ENCODE results near the gene SCN4A. TPM values are rescaled to one million over a fixed set of nuclear protein-coding genes. Genes with fewer than 3 reads are reported as not detected.
"Not testable (repeated sequence)": the region's sequence is repeated elsewhere in the genome, so short reads cannot be mapped to it uniquely, and the experiment has no call there.

The SCN4A gene
- total RNA-seq, 2 donors from 2014 or later: 0.32 to 0.37 TPM

DNA sequence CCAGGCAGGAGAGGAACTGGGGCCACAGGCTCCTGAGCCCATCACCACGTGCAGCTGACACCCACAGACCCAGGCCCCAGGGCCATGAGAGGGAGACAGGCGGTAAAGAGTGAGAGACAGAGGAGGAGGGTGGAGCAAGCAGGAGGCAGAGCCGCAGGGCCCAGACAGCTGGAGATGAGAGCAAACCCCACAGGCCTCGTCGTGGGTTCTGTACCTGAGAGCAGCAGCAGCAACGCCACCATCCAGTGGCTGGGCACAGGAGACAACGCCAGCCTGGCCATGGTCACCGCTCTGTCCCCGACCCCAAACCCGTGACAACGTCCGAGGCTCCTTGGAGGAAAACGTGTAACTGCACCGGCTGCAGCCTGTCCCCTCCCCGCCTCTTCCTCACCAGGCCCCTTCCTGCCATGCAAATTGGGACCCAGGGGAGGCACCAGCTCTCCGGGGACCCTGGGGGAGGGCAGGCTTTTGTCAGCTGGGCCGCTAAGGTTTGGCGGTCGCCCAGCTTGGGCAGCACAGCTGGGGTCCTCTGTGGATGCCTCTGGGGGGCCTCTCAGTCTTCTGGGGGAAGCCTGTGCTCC is 40.6 kb downstream of the SCN4A start, which contains the start of gene CD79B:
Gene CD79B, minus strand, starts transcription at position 351 of the 581 bp plus-strand sequence. Its CDS starts 70 bp downstream, at position 281.
- Mint-ChIP-seq H3K27me3 (no peaks in the 10 kb centered on the region), H3K36me3 (ENCODE audit: low read depth) (no peaks in the 10 kb centered on the region), H3K4me1 (peaks cover 5% of the 10 kb centered on the region), H3K27ac (peak within 1 kb of the TSS; percentile 93), H3K9me3 (no peaks in the 10 kb centered on the region), H3K4me3 (peak within 1 kb of the TSS; percentile 93)
- ATAC-seq (replicated peaks): peak; percentile 85

DNA sequence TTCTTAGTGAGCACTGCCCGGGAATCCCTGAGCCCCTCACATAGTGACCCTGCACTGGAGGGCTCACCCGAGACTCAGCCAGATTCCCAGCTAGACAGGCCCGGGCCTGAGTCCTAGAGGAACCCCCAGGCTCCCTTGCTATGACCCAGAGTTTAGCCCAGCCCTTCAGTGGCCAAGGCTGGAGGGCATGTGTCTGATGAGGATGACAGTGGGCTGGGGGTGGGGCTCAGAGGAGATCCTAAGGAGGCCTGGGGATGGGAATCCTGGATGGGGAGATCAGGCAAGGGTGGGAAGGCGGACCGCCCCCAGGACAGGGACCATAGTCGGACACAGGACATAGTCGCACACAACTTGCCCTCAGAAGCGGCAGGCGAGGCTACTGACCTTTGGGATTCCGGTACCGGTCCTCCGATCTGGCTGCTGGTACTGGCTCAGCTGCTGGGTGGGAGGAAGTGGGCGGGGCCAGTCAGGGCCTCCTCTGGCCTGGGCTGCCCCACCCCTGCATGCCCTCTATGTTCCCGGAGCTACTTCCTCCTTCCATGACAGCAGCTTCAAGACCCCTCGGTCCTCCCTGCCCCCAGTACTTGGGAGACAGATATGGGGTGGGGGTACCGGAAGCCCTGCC is 41.7 kb downstream of the SCN4A start:
- no peaks in the 10 kb centered on the region for H3K9me3 Mint-ChIP-seq
- peak; percentile 82 for ATAC-seq (replicated peaks)
- H3K27me3 Mint-ChIP-seq: no peaks in the 10 kb centered on the region
- H3K27ac Mint-ChIP-seq: peak overlapping the region; percentile 93
- H3K4me1 Mint-ChIP-seq: peaks cover 5% of the 10 kb centered on the region
- H3K4me3 Mint-ChIP-seq: peak overlapping the region; percentile 93
- H3K36me3 Mint-ChIP-seq (ENCODE audit: low read depth): no peaks in the 10 kb centered on the region

DNA sequence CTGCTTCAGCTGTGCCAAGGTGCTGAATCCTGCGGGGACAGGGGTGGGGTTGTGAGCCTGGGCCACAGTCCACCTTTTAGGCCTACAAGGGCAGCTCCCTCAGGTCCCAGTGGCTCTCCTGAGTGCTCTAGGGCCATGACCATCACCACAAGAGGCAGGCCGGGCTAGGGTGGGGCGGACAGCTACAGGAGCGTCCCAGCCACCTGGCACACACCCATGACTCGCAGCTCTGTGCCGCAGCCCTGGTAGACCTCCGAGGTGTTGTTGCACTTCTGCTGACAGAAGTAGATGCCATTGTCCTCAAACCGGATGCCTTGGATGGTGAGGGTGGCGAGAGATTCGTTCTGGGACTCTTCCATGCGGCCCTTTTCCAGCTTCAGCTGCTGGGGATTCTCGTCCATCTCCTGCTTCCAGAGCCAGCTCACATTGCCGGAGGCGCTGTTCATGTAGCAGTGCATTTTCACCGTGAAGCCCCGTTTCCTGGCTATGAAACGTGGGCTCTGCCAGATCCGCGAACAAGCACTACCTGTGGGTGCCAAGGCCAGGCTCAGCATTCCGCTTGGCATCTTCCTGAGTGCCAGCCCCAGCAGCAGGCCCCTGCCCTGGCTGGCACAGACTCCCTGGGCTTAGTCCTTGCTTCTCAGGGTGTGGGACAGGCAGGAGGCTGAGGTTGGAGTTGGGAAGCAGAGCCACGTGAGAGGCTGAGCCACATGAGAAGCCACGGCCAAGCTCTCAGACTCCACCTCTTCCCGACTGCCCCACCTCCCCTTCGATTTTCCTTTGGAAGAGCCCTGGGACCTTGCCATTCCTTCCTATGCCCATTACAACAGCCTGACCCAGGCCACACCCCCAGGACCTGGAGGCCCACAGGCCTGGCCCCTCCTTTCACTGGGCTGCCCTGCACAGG is 42.6 kb downstream of the SCN4A start:
- Mint-ChIP-seq H3K9me3 (no peaks in the 10 kb centered on the region), H3K4me1 (peaks cover 5% of the 10 kb centered on the region), H3K4me3 (peak overlapping the region; percentile 93), H3K27ac (peak overlapping the region; percentile 93), H3K27me3 (no peaks in the 10 kb centered on the region), H3K36me3 (ENCODE audit: low read depth) (no peaks in the 10 kb centered on the region)
- no peak for ATAC-seq (replicated peaks)

DNA sequence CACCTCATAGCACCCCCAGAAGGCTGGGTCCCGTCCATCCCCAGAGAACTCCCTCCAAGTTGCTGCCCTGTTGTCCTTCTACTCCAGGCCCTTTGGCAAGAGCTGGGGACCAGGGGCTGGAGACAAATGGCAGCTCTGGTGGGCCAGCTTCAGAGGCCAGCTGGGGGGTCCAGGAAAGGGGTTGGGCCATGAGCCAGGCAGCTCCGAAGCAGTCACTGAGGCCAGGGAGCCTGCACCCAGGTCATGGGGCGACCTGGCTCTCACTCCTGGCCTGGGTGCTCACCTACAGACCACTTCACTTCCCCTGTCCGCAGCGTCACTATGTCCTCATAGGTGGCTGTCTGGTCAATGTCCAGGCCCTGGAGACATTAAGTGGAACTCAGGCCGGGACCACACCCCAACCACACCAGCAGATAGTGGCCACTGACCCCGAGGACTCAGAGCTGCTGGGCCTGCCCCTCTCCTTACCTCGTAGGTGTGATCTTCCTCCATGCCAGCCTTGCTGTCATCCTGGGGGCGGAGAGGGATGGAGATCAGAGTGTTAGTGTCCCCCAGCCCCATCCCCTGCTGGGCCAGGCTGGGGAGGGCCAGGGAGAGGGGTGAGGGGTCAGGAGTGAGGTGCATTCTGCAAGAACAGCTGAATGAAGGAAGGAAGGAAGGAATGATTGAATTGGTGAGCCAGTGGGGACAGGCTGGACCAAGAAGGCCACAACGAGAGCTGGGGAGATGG is 43.6 kb downstream of the SCN4A start:
- Mint-ChIP-seq H3K36me3 (ENCODE audit: low read depth) (no peaks in the 10 kb centered on the region), H3K4me1 (peaks cover 5% of the 10 kb centered on the region), H3K27ac (no peak overlapping the region), H3K27me3 (no peaks in the 10 kb centered on the region), H3K9me3 (no peaks in the 10 kb centered on the region), H3K4me3 (no peak overlapping the region)
- ATAC-seq (replicated peaks): no peak

DNA sequence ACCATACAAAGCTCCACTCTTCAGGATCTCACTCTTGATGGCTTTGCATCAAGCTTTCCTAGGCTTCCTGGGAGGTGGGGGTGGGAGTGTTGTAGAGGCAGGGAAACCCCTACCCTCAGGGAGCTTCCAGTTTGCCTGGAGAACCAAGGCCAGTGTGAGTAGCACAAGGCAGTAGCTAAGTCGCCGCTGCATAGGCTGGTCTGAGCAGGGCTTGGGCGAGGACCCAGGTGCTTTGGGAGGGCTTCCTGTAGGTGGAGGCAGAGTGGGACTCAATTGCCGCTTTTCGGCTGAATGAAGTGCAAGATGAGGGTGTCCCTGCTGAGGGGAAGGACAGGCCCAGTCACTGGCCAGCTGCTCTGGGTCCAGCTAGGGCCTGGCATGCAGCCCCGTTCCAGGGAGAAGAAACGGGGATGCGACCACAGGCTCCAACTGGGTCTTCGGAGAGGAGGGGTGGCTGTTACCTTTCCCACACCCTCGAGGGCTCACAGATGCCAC is 44.5 kb downstream of the SCN4A start:
- Mint-ChIP-seq H3K4me3 (no peak overlapping the region), H3K27ac (no peak overlapping the region), H3K4me1 (peaks cover 5% of the 10 kb centered on the region), H3K27me3 (no peaks in the 10 kb centered on the region), H3K9me3 (no peaks in the 10 kb centered on the region), H3K36me3 (ENCODE audit: low read depth) (no peaks in the 10 kb centered on the region)
- no peak for ATAC-seq (replicated peaks)

DNA sequence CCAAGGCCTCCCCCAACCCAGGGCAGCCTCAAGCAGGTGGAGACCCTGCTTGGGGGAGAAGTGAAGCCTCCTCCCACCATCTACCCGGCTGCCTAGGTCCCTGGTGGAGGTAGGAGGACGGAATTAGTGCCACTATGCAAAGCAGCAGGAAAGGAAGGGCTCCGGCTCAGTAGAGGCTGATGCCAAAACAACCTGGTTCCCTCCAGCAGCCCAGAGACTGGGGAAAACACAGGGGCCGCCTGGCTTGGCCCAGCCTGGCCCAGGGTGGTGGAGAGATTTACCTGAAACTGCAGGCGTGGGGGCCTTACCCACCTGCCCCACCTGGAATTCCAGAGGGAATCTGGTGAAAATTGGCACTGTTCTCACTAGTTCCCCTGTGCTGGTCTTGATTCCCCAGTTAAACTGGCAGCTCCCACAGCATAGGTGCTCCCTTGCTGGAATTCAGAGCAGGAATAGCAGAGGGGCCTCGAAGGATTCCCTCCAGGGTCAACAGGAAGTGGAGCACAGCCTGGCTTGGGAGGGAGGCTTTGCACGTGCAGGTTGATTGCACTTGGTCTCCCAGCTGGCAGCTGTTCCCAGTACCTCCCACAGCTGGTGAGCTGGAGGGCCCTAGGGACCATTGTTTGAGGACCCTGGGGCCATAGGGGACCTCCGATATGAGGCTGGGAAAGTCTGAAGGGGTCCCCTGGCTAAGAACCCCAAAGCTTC is 45.1 kb downstream of the SCN4A start:
- no peak overlapping the region for H3K4me3 Mint-ChIP-seq
- ATAC-seq (replicated peaks): no peak
- no peaks in the 10 kb centered on the region for H3K36me3 Mint-ChIP-seq (ENCODE audit: low read depth)
- H3K4me1 Mint-ChIP-seq: peaks cover 5% of the 10 kb centered on the region
- H3K9me3 Mint-ChIP-seq: no peaks in the 10 kb centered on the region
- H3K27me3 Mint-ChIP-seq: no peaks in the 10 kb centered on the region
- H3K27ac Mint-ChIP-seq: no peak overlapping the region

DNA sequence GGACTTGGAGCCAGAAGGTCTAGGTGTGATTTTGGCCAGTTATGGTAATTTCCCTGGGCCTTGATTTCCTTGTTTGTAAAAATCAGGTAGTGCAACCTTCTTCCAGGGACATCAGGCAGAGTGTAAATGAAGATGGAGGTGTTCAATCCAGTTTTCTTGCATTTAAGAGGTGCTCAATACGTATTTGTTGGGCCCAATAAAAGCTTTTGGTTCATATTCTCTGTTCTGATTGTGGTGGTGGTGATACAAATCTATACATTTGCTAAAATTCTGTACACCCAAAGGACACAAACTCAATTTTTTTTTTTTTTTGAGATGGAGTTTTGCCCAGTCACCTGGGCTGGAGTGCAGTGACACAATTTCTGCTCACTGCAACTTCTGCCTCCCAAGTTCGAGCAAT is 46.6 kb downstream of the SCN4A start:
- Mint-ChIP-seq H3K27ac (no peak overlapping the region), H3K4me3 (no peak overlapping the region), H3K36me3 (ENCODE audit: low read depth) (no peaks in the 10 kb centered on the region), H3K4me1 (peaks cover 5% of the 10 kb centered on the region), H3K9me3 (no peaks in the 10 kb centered on the region), H3K27me3 (no peaks in the 10 kb centered on the region)
- no peak for ATAC-seq (replicated peaks)

DNA sequence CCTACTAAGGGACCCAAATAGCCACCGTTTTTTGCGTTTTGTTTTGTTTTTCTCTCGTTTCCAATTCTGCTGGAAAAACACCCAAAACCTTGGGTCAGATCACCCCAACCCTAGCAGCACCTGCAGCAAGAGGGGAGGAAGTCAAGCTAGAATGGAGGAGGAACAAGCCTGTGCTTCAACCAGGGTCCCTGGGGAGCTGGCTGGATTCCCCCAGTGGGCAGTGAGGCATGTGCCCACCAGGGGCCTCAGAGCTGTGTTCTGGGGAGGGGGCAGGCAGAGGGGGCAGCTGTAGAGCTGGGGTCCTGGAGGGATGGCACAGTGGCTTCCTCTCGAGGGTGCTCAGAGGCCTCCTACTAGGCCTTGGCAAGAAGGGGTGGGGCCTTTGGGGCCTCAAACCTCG is 47.1 kb downstream of the SCN4A start:
- Mint-ChIP-seq H3K9me3 (no peaks in the 10 kb centered on the region), H3K27ac (no peak overlapping the region), H3K4me1 (peaks cover under 1% of the 10 kb centered on the region), H3K36me3 (ENCODE audit: low read depth) (no peaks in the 10 kb centered on the region), H3K4me3 (no peak overlapping the region), H3K27me3 (no peaks in the 10 kb centered on the region)
- ATAC-seq (replicated peaks): no peak

DNA sequence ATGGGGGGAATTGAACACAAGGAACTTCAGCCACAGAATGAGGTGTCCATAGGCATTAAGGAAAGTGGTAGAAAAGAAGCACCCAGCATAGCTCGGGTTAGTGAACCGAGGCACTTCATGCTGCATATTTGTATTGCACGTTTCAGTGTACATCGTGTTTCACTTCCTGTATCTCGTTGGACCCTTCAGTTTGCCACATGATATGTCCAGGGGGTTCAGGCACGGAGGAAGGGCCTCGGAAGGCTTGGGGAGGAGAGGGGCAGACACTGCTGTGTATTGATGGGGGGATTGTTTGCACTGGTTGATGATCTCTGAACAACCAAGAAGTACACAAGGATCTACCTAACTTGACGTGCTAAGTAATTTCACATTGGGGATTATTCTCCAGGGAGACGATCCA is 50.3 kb downstream of the SCN4A start:
- not testable (repeated sequence) for H3K36me3 Mint-ChIP-seq (ENCODE audit: low read depth); H3K27me3 Mint-ChIP-seq; H3K9me3 Mint-ChIP-seq; H3K27ac Mint-ChIP-seq; H3K4me1 Mint-ChIP-seq; H3K4me3 Mint-ChIP-seq; ATAC-seq (replicated peaks)

DNA sequence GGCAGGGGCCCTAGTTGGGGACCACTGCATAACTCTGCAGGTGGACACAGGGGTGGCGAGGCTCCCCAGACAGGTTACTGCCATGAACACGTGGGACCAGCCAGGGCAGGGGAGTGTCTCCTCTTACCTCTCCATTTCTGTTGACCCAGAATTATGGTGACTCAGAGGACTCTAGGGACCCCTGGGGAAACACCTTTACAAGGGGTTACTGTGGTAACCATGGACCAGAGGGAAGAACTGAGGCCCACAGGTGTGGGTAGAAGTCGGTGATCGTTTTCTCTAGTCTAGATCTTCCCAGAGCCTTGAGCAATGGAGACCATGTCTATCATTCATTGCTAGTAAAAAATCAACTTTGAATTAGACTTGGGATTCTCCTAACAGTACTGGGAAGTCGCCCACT is 51.9 kb downstream of the SCN4A start:
- H3K27me3 Mint-ChIP-seq; H3K9me3 Mint-ChIP-seq; H3K27ac Mint-ChIP-seq; H3K36me3 Mint-ChIP-seq (ENCODE audit: low read depth); ATAC-seq (replicated peaks); H3K4me1 Mint-ChIP-seq; H3K4me3 Mint-ChIP-seq: not testable (repeated sequence)

DNA sequence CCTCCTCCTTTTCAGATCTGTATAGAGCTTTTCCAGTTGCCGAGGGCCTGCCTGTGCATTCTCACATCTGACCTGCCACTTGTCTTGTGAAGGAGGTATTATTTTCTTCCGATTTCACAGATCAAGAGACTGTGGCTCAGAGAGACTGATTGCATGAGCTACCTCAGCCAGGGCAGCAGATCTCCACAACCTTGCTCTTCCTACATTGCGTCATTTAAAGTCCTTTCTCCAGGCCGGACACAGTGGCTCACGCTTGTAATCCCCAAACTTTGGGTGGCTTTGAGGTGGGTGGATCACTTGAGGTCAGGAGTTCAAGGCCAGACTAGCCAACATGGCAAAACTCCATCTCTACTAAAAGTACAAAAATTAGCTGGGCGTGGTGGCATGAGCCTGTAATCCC is 52.7 kb downstream of the SCN4A start:
- H3K27me3 Mint-ChIP-seq; H3K36me3 Mint-ChIP-seq (ENCODE audit: low read depth): not testable (repeated sequence)

DNA sequence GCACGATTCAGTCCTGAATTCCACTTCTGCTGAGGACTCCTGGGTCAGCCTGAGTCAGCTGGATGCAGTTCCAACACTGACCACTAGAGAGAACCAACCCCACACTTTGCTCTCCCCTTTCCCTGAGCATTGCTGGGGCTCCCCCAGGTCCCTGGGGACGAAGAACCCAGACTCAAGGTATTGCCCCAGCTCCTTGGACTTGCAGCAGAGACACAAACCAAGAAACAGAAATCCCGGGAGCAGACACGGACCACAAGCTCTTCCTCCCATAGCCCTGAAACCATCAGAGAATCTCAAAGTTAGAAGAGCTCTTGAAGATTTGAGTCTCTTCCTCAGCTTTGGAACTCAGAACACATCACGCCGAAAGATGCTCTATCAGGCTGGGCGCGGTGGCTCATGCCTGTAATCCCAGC is 53.4 kb downstream of the SCN4A start:
- no peaks in the 10 kb centered on the region for H3K9me3 Mint-ChIP-seq
- no peaks in the 10 kb centered on the region for H3K36me3 Mint-ChIP-seq (ENCODE audit: low read depth)
- H3K4me1 Mint-ChIP-seq: peaks cover 6% of the 10 kb centered on the region
- no peaks in the 10 kb centered on the region for H3K27me3 Mint-ChIP-seq
- ATAC-seq (replicated peaks): peak; percentile 98
- H3K4me3 Mint-ChIP-seq: no peak overlapping the region
- H3K27ac Mint-ChIP-seq: peak overlapping the region; percentile 27

More for the DNA sequence above, 52.7 kb downstream of the SCN4A start:
- not testable (repeated sequence) for H3K27ac Mint-ChIP-seq; H3K4me3 Mint-ChIP-seq; ATAC-seq (replicated peaks); H3K4me1 Mint-ChIP-seq; H3K9me3 Mint-ChIP-seq

DNA sequence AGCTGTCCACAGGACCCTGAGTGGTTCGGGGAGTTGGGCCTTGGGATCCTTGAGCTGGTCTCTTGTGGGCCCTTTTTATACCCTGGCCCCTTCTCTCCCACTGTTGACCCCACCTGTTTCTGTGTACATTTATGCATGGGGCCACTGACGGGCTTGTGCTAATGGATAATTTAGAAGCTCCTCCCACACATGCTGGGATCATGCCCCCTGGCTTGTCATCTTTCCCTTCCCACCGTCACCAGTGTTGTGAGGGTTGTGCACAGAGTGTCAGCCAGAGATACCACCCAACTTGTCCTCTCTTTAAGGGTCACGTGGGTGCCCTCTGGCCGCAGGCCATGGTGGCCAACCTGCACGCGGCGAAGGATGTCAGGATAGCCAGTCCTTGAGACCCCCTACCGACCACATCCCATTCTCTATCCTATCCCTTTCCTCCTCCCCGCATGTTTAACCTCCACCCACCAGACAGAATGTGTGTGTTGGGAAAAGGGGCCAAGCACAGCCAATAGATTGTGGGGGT is 53.9 kb downstream of the SCN4A start, which contains the start of gene GH1:
Gene GH1, minus strand, starts transcription at position 51 of the 517 bp plus-strand sequence. CDS start 63 bp downstream, outside the sequence.
- peak within 1 kb of the TSS; percentile 27 for H3K27ac Mint-ChIP-seq

More for the DNA sequence above, 53.9 kb downstream of the SCN4A start, which contains the start of gene GH1:
- H3K9me3 Mint-ChIP-seq; ATAC-seq (replicated peaks); H3K36me3 Mint-ChIP-seq (ENCODE audit: low read depth); H3K4me3 Mint-ChIP-seq; H3K4me1 Mint-ChIP-seq; H3K27me3 Mint-ChIP-seq: not testable (repeated sequence)
